Bronchial epithelial cell (primary cell): ENCODE data around the gene DTWD2. TPM values are rescaled to one million over a fixed set of nuclear protein-coding genes. Genes with fewer than 3 reads are reported as not detected.

Experiments used
- DNase-seq: peaks from one replicate; pipeline ENCODE4 v3.0.0-alpha.2; 2010; ENCODE audit warnings: low read depth
- FAIRE-seq: peaks from 2 replicates; lab custom pipeline; 2011; peaks lifted over from hg19 to GRCh38; lab: Jason Lieb, UNC
- H3K27me3 ChIP-seq: 2 replicates; pipeline ENCODE4 v1.5.1; 2011; ENCODE audit warnings: low read length; ENCODE audit not compliant: control insufficient read depth, insufficient read depth
- H3K36me3 ChIP-seq: 2 replicates; pipeline ENCODE4 v1.5.1; 2011; ENCODE audit warnings: low read length; ENCODE audit not compliant: control insufficient read depth, insufficient read depth
- H3K4me3 ChIP-seq: 2 replicates; pipeline ENCODE4 v1.5.1; 2011; ENCODE audit warnings: mild to moderate bottlenecking, low read depth, low read length, control low read depth
- total RNA-seq: library from RNA; depleted of rRNA; stranded (reverse); fragments of >200 nt; gene quantifications from 2 replicates; pipeline ENCODE4 v1.2.1, GENCODE V29; 2014
- TF ChIP-seq, protein P1 (sequence below): IDR thresholded peaks from 2 replicates; pipeline ENCODE4 v1.5.1; 2011; ENCODE audit warnings: mild to moderate bottlenecking, moderate library complexity, low read length, control low read depth, inconsistent platforms; ENCODE audit not compliant: insufficient read depth, severe bottlenecking

Gene DTWD2
- total RNA-seq, 1 donor from 2014 or later: 4.2 TPM

- peak; percentile 29 for DNase-seq
- peak; percentile 76 for FAIRE-seq
- no peak overlapping the region for H3K4me3 ChIP-seq
- TF ChIP-seq, protein P1, sequence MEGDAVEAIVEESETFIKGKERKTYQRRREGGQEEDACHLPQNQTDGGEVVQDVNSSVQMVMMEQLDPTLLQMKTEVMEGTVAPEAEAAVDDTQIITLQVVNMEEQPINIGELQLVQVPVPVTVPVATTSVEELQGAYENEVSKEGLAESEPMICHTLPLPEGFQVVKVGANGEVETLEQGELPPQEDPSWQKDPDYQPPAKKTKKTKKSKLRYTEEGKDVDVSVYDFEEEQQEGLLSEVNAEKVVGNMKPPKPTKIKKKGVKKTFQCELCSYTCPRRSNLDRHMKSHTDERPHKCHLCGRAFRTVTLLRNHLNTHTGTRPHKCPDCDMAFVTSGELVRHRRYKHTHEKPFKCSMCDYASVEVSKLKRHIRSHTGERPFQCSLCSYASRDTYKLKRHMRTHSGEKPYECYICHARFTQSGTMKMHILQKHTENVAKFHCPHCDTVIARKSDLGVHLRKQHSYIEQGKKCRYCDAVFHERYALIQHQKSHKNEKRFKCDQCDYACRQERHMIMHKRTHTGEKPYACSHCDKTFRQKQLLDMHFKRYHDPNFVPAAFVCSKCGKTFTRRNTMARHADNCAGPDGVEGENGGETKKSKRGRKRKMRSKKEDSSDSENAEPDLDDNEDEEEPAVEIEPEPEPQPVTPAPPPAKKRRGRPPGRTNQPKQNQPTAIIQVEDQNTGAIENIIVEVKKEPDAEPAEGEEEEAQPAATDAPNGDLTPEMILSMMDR: no peak
- H3K36me3 ChIP-seq: no peaks in the 10 kb centered on the region
- no peaks in the 10 kb centered on the region for H3K27me3 ChIP-seq
These were observed 43.6 kb upstream of the DTWD2 start for GRCh38 chr5:119031905-119032304.

- DNase-seq (no peak), FAIRE-seq (no peak)
- Histone ChIP-seq H3K4me3 (no peak overlapping the region), H3K27me3 (no peaks in the 10 kb centered on the region), H3K36me3 (no peaks in the 10 kb centered on the region)
- TF ChIP-seq, protein P1: no peak
These were observed 42.9 kb upstream of the DTWD2 start for GRCh38 chr5:119031011-119031886.

DNA sequence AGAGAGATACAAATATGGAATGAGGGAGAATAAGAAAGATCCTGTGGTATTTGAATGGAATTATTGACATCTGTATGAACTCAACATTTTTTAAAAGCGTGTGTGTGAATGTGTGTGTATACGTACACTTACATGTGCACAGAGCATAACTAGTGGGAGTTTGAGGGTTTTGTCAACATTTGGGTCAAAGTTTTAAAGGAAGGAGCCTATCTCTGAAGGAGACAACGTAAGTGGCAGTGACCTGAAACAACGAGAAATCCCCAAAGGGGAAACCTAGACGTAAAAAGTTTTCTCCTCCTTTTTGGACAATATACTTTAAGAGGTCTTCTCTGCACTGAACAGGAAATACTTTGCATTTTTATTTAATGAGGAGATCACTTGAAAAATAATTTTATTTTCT is 40.2 kb upstream of the DTWD2 start:
- no peak for DNase-seq
- TF ChIP-seq, protein P1: no peak
- no peak for FAIRE-seq
- H3K4me3 ChIP-seq: no peak overlapping the region
- H3K36me3 ChIP-seq: no peaks in the 10 kb centered on the region
- no peaks in the 10 kb centered on the region for H3K27me3 ChIP-seq

DNA sequence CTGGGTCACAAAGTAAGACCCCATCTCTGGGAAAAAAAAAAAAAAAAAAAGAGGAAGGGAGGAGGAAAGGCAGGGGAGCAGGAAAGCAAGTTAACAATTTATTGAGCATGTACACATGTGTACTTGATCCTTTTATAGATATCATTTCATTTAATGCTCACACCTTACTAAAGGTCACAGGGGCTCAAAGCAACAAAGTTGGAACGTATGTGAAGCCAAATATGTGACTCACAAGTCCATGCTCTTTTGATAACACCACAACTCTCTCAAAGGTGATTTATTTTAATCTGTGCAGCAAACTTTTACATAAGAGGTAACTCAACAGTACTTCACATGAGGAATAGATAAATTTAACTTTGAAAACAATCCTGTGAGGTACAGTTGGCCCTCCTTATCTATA is 34.4 kb upstream of the DTWD2 start:
- H3K4me3 ChIP-seq: no peak overlapping the region
- DNase-seq: no peak
- H3K27me3 ChIP-seq: no peaks in the 10 kb centered on the region
- TF ChIP-seq, protein P1: no peak
- no peak for FAIRE-seq
- no peaks in the 10 kb centered on the region for H3K36me3 ChIP-seq

DNA sequence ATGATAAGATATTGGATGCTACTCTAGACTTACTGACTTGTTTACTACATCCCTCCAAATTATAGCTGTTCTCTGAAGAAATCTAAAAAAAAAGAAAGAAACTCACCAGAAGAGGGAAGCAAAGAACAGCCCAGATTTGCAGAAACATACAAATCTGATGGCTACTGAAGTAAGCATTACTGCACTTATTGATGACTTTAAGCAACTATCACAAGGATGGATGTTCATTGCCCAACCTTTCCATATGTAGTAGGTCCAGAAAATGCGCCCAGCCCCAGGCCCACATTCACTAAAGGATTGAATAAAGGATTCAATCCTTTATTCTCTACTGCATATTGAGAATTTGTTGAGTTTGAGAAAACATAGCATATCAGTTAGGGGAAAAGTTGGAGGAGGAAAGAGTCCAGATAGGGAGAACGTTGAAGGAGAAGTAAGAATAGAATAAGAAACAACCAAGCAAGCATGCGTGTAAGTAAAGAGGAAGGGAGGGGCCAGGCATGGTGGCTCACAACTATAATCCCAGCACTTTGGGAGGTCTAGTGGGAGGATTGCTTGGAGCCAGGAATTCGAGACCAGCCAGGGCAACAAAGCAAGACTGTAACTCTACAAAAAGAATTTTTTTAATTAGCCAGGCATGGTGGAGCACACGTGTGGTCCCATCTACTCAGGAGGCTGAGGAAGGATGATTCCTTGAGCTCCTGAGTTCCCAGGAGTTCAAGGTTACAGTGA is 33.8 kb upstream of the DTWD2 start:
- FAIRE-seq (peak; percentile 28), DNase-seq (peak; percentile 58)
- TF ChIP-seq, protein P1: peak; percentile 40

More for the DNA sequence above, 33.8 kb upstream of the DTWD2 start:
- Histone ChIP-seq H3K4me3 (no peak overlapping the region), H3K36me3 (no peaks in the 10 kb centered on the region), H3K27me3 (no peaks in the 10 kb centered on the region)
